Measurements from ENCODE around the gene CCNF. TPM values are rescaled to one million over a fixed set of nuclear protein-coding genes. Genes with fewer than 3 reads are reported as not detected.
A peak's percentile ranks its signal among the peaks of the same experiment; 100 is the strongest.

CCNF gene
- total and polyA plus RNA-seq, 4 donors, result 0.88 to 46.3 (median 1.8) TPM

DNA sequence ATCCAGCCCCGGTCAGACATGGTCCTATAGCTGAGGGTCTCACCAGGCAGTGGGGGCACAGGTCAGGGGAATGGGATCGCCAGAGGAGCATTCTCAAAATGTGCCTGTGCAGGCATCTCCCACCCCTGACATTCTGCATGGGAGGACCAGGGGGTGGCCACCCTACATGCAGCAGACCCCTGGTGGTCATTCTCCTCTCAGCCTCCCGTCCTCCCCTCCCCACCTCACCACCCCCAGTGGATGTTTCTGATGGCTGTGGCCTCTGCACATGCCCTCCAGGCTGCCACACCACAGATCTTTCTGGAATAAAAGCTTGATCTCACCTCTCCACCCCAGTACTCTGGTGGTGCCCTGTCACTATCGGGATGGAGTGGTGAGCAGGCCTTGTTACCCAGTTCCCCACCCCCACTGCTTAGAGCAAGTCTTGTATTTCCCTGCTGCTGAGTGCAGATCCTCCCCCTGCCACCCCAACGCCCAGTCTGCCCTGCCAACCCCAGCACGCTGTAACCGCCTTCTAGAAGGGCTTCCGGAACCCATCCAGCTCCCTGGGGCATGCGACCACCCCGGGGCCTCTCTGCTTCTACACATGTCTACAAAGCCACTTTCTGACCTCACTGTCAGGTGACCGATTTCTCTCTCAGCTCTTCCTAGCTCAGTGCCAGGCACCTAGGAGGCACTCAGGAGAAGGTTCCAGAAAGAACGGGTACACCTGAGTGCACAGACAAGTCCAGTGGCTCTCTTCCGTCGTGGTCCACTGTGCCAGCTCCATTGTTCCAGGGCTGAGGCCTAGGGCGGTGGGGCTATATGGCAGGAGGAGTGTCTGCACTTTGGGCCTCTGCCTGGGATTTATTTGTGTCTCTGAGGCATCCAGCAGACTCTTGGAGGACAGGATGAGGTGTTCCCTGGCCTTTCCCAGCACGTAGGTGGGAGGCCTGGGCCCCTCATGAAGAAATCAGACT, 55.0 kb downstream of the CCNF start (continued):
- TF ChIP-seq, protein P1, sequence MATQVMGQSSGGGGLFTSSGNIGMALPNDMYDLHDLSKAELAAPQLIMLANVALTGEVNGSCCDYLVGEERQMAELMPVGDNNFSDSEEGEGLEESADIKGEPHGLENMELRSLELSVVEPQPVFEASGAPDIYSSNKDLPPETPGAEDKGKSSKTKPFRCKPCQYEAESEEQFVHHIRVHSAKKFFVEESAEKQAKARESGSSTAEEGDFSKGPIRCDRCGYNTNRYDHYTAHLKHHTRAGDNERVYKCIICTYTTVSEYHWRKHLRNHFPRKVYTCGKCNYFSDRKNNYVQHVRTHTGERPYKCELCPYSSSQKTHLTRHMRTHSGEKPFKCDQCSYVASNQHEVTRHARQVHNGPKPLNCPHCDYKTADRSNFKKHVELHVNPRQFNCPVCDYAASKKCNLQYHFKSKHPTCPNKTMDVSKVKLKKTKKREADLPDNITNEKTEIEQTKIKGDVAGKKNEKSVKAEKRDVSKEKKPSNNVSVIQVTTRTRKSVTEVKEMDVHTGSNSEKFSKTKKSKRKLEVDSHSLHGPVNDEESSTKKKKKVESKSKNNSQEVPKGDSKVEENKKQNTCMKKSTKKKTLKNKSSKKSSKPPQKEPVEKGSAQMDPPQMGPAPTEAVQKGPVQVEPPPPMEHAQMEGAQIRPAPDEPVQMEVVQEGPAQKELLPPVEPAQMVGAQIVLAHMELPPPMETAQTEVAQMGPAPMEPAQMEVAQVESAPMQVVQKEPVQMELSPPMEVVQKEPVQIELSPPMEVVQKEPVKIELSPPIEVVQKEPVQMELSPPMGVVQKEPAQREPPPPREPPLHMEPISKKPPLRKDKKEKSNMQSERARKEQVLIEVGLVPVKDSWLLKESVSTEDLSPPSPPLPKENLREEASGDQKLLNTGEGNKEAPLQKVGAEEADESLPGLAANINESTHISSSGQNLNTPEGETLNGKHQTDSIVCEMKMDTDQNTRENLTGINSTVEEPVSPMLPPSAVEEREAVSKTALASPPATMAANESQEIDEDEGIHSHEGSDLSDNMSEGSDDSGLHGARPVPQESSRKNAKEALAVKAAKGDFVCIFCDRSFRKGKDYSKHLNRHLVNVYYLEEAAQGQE (IDR thresholded peaks at IDR 0.05), result no peak
- TF ChIP-seq, protein P2, sequence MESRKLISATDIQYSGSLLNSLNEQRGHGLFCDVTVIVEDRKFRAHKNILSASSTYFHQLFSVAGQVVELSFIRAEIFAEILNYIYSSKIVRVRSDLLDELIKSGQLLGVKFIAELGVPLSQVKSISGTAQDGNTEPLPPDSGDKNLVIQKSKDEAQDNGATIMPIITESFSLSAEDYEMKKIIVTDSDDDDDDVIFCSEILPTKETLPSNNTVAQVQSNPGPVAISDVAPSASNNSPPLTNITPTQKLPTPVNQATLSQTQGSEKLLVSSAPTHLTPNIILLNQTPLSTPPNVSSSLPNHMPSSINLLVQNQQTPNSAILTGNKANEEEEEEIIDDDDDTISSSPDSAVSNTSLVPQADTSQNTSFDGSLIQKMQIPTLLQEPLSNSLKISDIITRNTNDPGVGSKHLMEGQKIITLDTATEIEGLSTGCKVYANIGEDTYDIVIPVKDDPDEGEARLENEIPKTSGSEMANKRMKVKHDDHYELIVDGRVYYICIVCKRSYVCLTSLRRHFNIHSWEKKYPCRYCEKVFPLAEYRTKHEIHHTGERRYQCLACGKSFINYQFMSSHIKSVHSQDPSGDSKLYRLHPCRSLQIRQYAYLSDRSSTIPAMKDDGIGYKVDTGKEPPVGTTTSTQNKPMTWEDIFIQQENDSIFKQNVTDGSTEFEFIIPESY (IDR thresholded peaks at IDR 0.05), result no peak
- TF ChIP-seq SP1 (IDR thresholded peaks at IDR 0.05), result no peak

DNA sequence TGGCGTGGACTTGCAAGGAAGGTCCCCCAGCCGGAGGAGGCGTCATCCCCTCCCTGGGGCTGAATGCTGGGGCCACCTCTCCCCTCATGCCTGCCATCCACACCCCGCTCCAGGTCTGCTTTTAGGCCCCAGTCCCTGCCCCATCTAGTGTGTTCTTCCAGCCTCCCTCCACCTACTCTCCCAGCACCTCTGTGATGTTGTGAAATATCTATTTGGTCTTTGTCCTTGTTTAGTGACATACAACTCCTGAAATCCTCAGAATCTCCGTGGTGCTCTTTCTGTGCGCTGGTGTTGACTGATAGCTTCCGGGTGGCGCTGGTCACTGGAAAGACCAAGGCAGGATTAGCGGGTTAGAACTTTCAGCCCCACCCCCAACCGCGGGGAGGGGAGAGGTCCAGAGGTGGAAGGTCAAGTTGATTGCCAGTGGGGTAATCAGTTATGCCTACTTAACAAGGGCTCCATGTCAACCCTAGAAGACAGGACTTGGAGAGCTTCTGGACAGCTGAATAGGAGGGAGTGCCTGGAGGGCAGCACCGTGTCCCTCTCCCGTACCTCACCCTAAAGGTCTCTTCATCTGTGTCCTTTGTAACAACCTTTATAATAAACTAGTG, 55.8 kb downstream of the CCNF start:
- no peak overlapping the region for H3K4me3 ChIP-seq (ENCODE audit: low read depth in 1 of 3, low read length in 3 of 3)
- no peaks in the 10 kb centered on the region for H3K27me3 ChIP-seq (ENCODE audit: control insufficient read depth in 4 of 4, insufficient read depth in 4 of 4, low read length in 3 of 4)
- TF ChIP-seq RAD21 (IDR thresholded peaks at IDR 0.05) (peak; percentile 41 to 60), SP1 (IDR thresholded peaks at IDR 0.05) (peak; percentile 81), GABPA (IDR thresholded peaks at IDR 0.05 in 1 of 2, conservative IDR thresholded peaks at IDR 0.05 in 1 of 2) (peak in 1 of 2 donors; percentile 76), FOXA1 (IDR thresholded peaks at IDR 0.05) (peak; percentile 56), YY1 (IDR thresholded peaks at IDR 0.05) (no peak), HNF4A (conservative IDR thresholded peaks at IDR 0.05) (peak; percentile 84 to 90), RXRA (IDR thresholded peaks at IDR 0.05) (peak; percentile 67 to 85), TAF1 (conservative IDR thresholded peaks at IDR 0.05) (no peak), EGR1 (IDR thresholded peaks at IDR 0.05; ENCODE audit: low read depth in 2 of 2) (no peak), HNF4G (IDR thresholded peaks at IDR 0.05) (peak; percentile 29), NR2F2 (IDR thresholded peaks at IDR 0.05) (peak; percentile 76), JUND (IDR thresholded peaks at IDR 0.05) (peak in 1 of 2 donors; percentile 23), FOXA2 (IDR thresholded peaks at IDR 0.05) (peak; percentile 82)
- TF ChIP-seq, protein P3, sequence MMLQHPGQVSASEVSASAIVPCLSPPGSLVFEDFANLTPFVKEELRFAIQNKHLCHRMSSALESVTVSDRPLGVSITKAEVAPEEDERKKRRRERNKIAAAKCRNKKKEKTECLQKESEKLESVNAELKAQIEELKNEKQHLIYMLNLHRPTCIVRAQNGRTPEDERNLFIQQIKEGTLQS (IDR thresholded peaks at IDR 0.05), result no peak
- TF ChIP-seq, protein P2 (IDR thresholded peaks at IDR 0.05), result no peak
- TF ChIP-seq, protein P4, sequence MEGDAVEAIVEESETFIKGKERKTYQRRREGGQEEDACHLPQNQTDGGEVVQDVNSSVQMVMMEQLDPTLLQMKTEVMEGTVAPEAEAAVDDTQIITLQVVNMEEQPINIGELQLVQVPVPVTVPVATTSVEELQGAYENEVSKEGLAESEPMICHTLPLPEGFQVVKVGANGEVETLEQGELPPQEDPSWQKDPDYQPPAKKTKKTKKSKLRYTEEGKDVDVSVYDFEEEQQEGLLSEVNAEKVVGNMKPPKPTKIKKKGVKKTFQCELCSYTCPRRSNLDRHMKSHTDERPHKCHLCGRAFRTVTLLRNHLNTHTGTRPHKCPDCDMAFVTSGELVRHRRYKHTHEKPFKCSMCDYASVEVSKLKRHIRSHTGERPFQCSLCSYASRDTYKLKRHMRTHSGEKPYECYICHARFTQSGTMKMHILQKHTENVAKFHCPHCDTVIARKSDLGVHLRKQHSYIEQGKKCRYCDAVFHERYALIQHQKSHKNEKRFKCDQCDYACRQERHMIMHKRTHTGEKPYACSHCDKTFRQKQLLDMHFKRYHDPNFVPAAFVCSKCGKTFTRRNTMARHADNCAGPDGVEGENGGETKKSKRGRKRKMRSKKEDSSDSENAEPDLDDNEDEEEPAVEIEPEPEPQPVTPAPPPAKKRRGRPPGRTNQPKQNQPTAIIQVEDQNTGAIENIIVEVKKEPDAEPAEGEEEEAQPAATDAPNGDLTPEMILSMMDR (IDR thresholded peaks at IDR 0.05; ENCODE audit: low read depth, low read length, missing input control), result no peak
- TF ChIP-seq, protein P1 (IDR thresholded peaks at IDR 0.05), result no peak
- TF ChIP-seq, protein P5, sequence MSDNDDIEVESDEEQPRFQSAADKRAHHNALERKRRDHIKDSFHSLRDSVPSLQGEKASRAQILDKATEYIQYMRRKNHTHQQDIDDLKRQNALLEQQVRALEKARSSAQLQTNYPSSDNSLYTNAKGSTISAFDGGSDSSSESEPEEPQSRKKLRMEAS (IDR thresholded peaks at IDR 0.05), result no peak
- DNase-seq (ENCODE audit: low spot score), result peak; percentile 71
- no peaks in the 10 kb centered on the region for H3K36me3 ChIP-seq (ENCODE audit: control insufficient read depth in 4 of 4, insufficient read depth in 3 of 4, low read depth in 1 of 4, low read length in 3 of 4)
- peaks cover 21 to 47% (median 30%) of the 10 kb centered on the region in 4 donors for H3K4me1 ChIP-seq (ENCODE audit: control insufficient read depth in 4 of 4, insufficient read depth in 4 of 4, low read length in 3 of 4)
- H3K9ac ChIP-seq (ENCODE audit: low read depth in 1 of 2, low read length in 2 of 2), result no peak overlapping the region
- H3K9me3 ChIP-seq (ENCODE audit: control insufficient read depth in 4 of 4, low read length in 3 of 4), result no peaks in the 10 kb centered on the region
- 51% methylated on average over 13 of the region's 13 CpGs for WGBS
- peak overlapping the region; percentile 5 to 32 for H3K27ac ChIP-seq (ENCODE audit: low read depth in 1 of 2, low read length in 2 of 2)
